BLaER1 (cell line): Measurements from ENCODE around the gene PNMA6F.
"Not testable (repeated sequence)": the region's sequence is repeated elsewhere in the genome, so short reads cannot be mapped to it uniquely, and the experiment has no call there.

ENCODE experiments used
- H3K27ac ChIP-seq: shearing (Covaris generic); formaldehyde crosslinking; 2 replicates; pipeline ENCODE4 v1.8.1; 2022
- H3K27me3 ChIP-seq: shearing (Covaris generic); formaldehyde crosslinking; 2 replicates; pipeline ENCODE4 v1.8.1; 2022
- H3K36me3 ChIP-seq: shearing (Covaris generic); formaldehyde crosslinking; 2 replicates; pipeline ENCODE4 v1.8.1; 2022
- H3K4me1 ChIP-seq: shearing (Covaris generic); formaldehyde crosslinking; 2 replicates; pipeline ENCODE4 v1.8.1; 2022
- H3K4me2 ChIP-seq: shearing (Covaris generic); formaldehyde crosslinking; 2 replicates; pipeline ENCODE4 v1.8.1; 2022
- H3K4me3 ChIP-seq: shearing (Covaris generic); formaldehyde crosslinking; 2 replicates; pipeline ENCODE4 v1.8.1; 2022
- H3K9ac ChIP-seq: shearing (Covaris generic); formaldehyde crosslinking; 2 replicates; pipeline ENCODE4 v1.8.1; 2022
- H3K9me3 ChIP-seq: shearing (Covaris generic); formaldehyde crosslinking; 2 replicates; pipeline ENCODE4 v1.8.1; 2022
- H4K20me1 ChIP-seq: shearing (Covaris generic); formaldehyde crosslinking; 2 replicates; pipeline ENCODE4 v1.8.1; 2022
- Cebpa-rat ChIP-seq: shearing (Covaris generic); IDR thresholded peaks from 2 replicates; pipeline ENCODE4 v1.8.1; 2022

PNMA6F gene

GRCh38 chrX:153336988-153337387 lies 15.4 kb upstream of the PNMA6F start:
- no peak overlapping the region for H3K27ac ChIP-seq
- no peak for TF ChIP-seq Cebpa-rat
- H3K9ac ChIP-seq: no peak overlapping the region
- H3K9me3 ChIP-seq: peaks cover 7% of the 10 kb centered on the region; the same call in 1 of the 2 replicates
- H3K4me1 ChIP-seq: peaks cover 32% of the 10 kb centered on the region
- peaks cover 36% of the 10 kb centered on the region for H3K36me3 ChIP-seq
- no peak overlapping the region for H3K4me3 ChIP-seq
- H3K4me2 ChIP-seq: no peak overlapping the region
- peaks cover 57% of the 10 kb centered on the region for H3K27me3 ChIP-seq
- H4K20me1 ChIP-seq: peaks cover 52% of the 10 kb centered on the region

GRCh38 chrX:153336121-153336894 lies 14.7 kb upstream of the PNMA6F start:
- Histone ChIP-seq H3K27ac (no peak overlapping the region), H4K20me1 (peaks cover 52% of the 10 kb centered on the region), H3K9ac (no peak overlapping the region), H3K27me3 (peaks cover 53% of the 10 kb centered on the region), H3K4me1 (peaks cover 32% of the 10 kb centered on the region), H3K36me3 (peaks cover 36% of the 10 kb centered on the region), H3K4me3 (no peak overlapping the region), H3K4me2 (peak overlapping the region; percentile 71), H3K9me3 (peaks cover 7% of the 10 kb centered on the region; the same call in 1 of the 2 replicates)
- no peak for TF ChIP-seq Cebpa-rat

- peaks cover 4% of the 10 kb centered on the region; the same call in 1 of the 2 replicates for H3K9me3 ChIP-seq
- H3K4me3 ChIP-seq: peak overlapping the region; percentile 77
- H3K4me2 ChIP-seq: peak overlapping the region; percentile 71
- H3K9ac ChIP-seq: peak overlapping the region; percentile 83
- H3K4me1 ChIP-seq: peaks cover 32% of the 10 kb centered on the region
- H3K27ac ChIP-seq: peak overlapping the region; percentile 81
- no peak for TF ChIP-seq Cebpa-rat
- H3K36me3 ChIP-seq: peaks cover 25% of the 10 kb centered on the region
- peaks cover 44% of the 10 kb centered on the region for H3K27me3 ChIP-seq
- peaks cover 41% of the 10 kb centered on the region for H4K20me1 ChIP-seq
These were observed 13.2 kb upstream of the PNMA6F start for GRCh38 chrX:153334654-153335295.

- H3K4me1 ChIP-seq: peaks cover 32% of the 10 kb centered on the region
- peaks cover 34% of the 10 kb centered on the region for H4K20me1 ChIP-seq
- peaks cover 38% of the 10 kb centered on the region for H3K27me3 ChIP-seq
- H3K36me3 ChIP-seq: peaks cover 18% of the 10 kb centered on the region
- no peak for TF ChIP-seq Cebpa-rat
- H3K4me3 ChIP-seq: peak within 1 kb of the TSS; percentile 77
- peak within 1 kb of the TSS; percentile 83 for H3K9ac ChIP-seq
- H3K27ac ChIP-seq: peak within 1 kb of the TSS; percentile 81
- H3K9me3 ChIP-seq: peaks cover 4% of the 10 kb centered on the region; the same call in 1 of the 2 replicates
- peak within 1 kb of the TSS; percentile 71 for H3K4me2 ChIP-seq
These were observed 12.5 kb upstream of the PNMA6F start, which contains the start of gene ZNF275 for GRCh38 chrX:153333821-153334653. Gene ZNF275, plus strand, starts transcription at chrX:153334153. Its CDS starts 2,527 bp downstream, at chrX:153336680.

GRCh38 chrX:153333266-153333665 lies 11.7 kb upstream of the PNMA6F start:
- H3K4me2 ChIP-seq: peak overlapping the region; percentile 61; the same call in 1 of the 2 replicates
- H3K9ac ChIP-seq: no peak overlapping the region
- H4K20me1 ChIP-seq: peaks cover 29% of the 10 kb centered on the region
- TF ChIP-seq Cebpa-rat: no peak
- H3K4me3 ChIP-seq: peak overlapping the region; percentile 44; the same call in 1 of the 2 replicates
- H3K36me3 ChIP-seq: peaks cover 12% of the 10 kb centered on the region
- H3K27me3 ChIP-seq: peaks cover 39% of the 10 kb centered on the region
- H3K27ac ChIP-seq: no peak overlapping the region
- H3K9me3 ChIP-seq: peaks cover 4% of the 10 kb centered on the region; the same call in 1 of the 2 replicates
- H3K4me1 ChIP-seq: peaks cover 25% of the 10 kb centered on the region

GRCh38 chrX:153327561-153327960 lies 6.0 kb upstream of the PNMA6F start:
- no peak for TF ChIP-seq Cebpa-rat
- H3K4me2 ChIP-seq: no peak overlapping the region
- no peak overlapping the region for H3K9ac ChIP-seq
- H3K4me1 ChIP-seq: no peaks in the 10 kb centered on the region
- no peak overlapping the region for H3K27ac ChIP-seq
- H4K20me1 ChIP-seq: no peaks in the 10 kb centered on the region
- H3K4me3 ChIP-seq: no peak overlapping the region
- H3K36me3 ChIP-seq: no peaks in the 10 kb centered on the region
- peaks cover 25% of the 10 kb centered on the region for H3K9me3 ChIP-seq
- H3K27me3 ChIP-seq: peaks cover 50% of the 10 kb centered on the region

GRCh38 chrX:153320555-153321184 lies 897 bp downstream of the PNMA6F start:
- Histone ChIP-seq H3K4me2 (no peak overlapping the region), H3K27ac (no peak overlapping the region), H3K4me3 (no peak overlapping the region), H3K27me3 (peaks cover 13% of the 10 kb centered on the region; the same call in 1 of the 2 replicates), H3K9me3 (peaks cover 12% of the 10 kb centered on the region), H4K20me1 (peaks cover 18% of the 10 kb centered on the region; the same call in 1 of the 2 replicates), H3K36me3 (no peaks in the 10 kb centered on the region), H3K4me1 (peaks cover 21% of the 10 kb centered on the region), H3K9ac (no peak overlapping the region)
- no peak for TF ChIP-seq Cebpa-rat

- H3K4me1 ChIP-seq: peaks cover 21% of the 10 kb centered on the region
These were observed 1.5 kb downstream of the PNMA6F start for GRCh38 chrX:153320047-153320443.

More at GRCh38 chrX:153320047-153320443, 1.5 kb downstream of the PNMA6F start:
- peaks cover 18% of the 10 kb centered on the region; the same call in 1 of the 2 replicates for H4K20me1 ChIP-seq
- H3K36me3 ChIP-seq, H3K4me3 ChIP-seq, H3K27ac ChIP-seq, H3K9ac ChIP-seq, H3K4me2 ChIP-seq, H3K9me3 ChIP-seq: not testable (repeated sequence)
- peaks cover 11% of the 10 kb centered on the region; the same call in 1 of the 2 replicates for H3K27me3 ChIP-seq
